Epidermal melanocyte (primary cell): ENCODE data around the gene PLEKHM2.
A peak's percentile ranks its signal among the peaks of the same experiment; 100 is the strongest.

Experiments
- DNase-seq: peaks from one replicate; pipeline ENCODE4 v3.0.0; 2011; ENCODE audit warnings: low spot score; ENCODE audit not compliant: insufficient read length

PLEKHM2 gene

GRCh38 chr1:15737324-15738319, 53.5 kb downstream of the PLEKHM2 start:
- no peak for DNase-seq

DNA sequence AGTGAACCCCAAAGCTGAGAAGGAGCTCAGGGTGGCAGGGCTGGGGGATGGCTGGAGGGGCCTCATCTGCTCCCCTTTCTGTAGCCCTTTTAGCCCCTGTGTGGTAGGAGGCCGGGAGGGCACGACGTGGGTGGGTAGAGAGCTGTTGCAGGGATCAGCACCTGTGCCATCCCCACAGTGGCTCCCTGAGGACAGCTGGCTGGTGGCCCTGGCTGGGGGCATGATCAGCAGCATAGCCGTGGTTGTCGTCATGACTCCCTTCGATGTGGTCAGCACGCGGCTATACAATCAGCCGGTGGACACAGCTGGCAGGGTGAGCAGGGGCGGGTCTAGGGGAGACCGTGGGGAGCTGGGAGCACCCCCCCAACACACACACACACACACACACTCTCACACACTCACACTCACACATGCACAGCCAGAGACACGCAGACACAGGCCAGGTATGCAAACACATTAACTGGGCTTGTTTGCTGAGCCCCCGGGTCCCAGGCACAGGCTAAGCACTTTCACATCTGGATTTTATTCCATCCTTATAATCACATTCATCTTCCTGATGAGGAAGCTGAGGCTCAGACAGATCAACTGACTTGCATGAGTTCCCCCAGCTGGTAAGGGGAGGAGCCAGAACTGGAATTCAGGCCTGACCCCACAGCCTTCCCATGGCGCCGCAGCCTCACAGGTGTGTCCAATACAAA, 54.4 kb downstream of the PLEKHM2 start:
- no peak for DNase-seq

GRCh38 chr1:15739259-15739658, 55.1 kb downstream of the PLEKHM2 start:
- DNase-seq = no peak

- DNase-seq = no peak
Observed at GRCh38 chr1:15739745-15740144, 55.6 kb downstream of the PLEKHM2 start.

- DNase-seq = peak; percentile 68
Observed at GRCh38 chr1:15740924-15741850, 57.1 kb downstream of the PLEKHM2 start.

- no peak for DNase-seq
Observed at GRCh38 chr1:15742339-15742801, 58.2 kb downstream of the PLEKHM2 start, which contains the start of gene TMEM82. TMEM82 (plus strand) TSS chr1:15742499; CDS start chr1:15742560, 61 bp downstream.

DNA sequence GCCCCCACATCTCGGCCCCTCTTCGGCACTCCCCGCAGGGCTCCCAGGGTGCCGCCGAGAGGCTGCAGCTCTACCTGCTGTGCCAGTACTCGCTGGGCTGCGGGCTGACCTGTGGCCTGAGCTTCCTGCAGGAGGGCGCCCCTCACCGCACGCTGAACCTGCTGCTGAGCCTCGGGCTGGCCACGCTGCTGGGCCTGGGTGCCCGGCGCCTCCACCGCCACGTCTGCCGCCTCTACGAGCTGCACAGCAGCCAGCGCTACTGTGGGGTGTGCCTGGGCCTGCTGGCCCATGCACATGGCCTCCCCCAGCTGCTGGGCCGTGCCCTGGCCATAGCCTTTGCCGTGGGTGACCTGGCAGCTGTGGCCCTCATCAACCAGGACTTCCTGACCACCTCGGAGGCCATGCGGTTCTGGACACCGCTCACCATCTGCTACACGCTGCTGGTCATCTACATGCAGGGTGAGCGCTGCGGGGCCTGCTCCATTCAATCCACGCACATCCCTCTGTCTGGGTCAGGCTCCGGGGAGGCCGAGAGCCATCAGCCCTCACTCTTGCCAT, 60.1 kb downstream of the PLEKHM2 start:
- DNase-seq = no peak

GRCh38 chr1:15747378-15747777, 63.3 kb downstream of the PLEKHM2 start:
- DNase-seq = no peak

DNA sequence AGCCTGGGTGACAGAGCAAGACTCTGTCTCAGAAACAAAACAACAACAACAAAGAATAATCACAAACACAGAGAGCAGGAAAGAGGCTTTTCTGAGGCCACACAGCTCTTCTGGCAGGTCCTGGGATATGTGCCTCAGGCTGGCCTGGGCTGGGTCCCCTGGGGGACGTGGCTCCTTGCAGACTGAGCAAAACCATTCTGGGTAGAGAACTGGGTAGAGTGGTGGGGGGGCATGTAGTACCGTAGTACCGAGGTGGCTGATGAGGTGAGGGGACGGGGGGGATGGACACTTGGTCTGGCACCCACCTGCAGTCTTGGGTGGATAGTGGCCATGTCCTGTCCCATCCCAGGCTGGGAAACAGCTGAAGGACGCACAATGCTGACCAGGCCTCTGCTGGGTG, 64.1 kb downstream of the PLEKHM2 start:
- DNase-seq = no peak

- no peak for DNase-seq
Observed at GRCh38 chr1:15748690-15749398, 64.7 kb downstream of the PLEKHM2 start.

DNA sequence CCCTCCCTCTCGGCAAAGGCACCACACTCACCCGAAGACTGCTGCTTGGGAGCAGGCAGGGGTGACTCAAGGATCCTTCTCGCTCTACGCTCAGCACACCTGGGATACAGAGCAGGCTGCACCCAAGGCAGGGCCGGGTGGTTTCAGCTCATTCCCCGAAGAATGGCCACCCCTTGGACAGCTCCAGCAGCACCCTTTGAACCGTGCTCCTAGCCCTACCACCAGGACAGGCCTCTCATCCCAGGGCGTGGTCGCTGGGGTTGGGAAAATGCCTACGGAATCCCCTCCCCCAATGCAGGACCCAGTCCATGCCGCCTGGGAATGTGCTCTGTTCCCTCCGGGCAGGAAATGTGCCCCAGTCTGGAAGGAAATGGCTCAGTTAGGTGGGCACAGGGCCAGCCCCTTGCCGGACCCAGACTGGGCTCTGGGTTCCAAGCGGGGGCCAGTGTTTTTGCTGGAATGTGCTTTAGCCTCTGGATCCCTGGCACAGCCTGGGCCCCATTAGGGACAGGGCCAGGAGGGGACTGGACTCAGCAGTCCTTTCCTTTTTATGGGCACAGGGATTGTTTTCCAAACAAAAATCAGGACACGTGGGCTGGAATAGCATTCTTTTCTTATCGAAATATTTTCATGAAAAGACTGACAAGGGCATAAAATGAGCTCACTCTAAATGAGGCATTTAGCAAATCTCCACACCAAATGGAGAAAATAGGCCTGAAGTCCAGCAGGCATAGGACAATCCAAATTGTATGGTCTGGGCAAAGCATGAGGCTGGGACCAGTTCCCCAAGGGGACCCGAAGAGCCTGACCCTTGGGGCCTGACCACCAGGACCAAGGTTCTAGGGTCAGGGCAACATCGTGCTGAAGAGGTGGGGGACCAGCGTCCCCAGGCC, 65.5 kb downstream of the PLEKHM2 start:
- no peak for DNase-seq

- DNase-seq = no peak
Observed at GRCh38 chr1:15750924-15751323, 66.8 kb downstream of the PLEKHM2 start.

GRCh38 chr1:15751717-15752116, 67.6 kb downstream of the PLEKHM2 start:
- DNase-seq = no peak

- no peak for DNase-seq
Observed at GRCh38 chr1:15753776-15754175, 69.7 kb downstream of the PLEKHM2 start.

DNA sequence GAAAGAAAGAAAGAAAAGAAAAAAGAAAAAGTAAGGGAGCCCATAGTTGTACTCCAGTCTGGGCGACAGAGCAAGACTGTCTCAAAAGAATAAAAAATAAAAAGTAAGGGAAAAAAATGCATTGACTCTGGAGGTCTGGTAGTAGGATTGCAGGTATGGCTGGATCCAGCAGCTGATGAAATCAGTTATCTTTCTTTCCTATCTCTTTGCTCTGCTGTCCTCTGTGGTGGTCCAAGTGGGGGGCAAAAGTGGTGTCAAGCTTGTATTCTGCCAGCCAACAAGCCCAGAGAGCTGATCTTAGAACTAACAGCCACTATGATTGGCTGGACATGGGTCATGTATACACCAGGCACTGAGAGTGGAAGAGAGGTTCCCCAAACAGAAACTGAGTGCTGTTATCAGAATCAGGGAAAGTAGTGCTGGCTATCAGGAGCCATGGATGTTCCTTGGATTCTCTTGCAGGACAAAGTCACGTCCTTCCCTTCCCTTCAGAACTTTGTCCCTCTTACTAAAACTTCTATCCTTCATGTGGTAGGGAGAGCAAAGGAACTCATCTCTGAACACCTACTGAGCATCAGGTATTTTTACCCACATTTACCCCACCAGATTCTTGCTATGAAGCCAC, 71.0 kb downstream of the PLEKHM2 start:
- no peak for DNase-seq

DNA sequence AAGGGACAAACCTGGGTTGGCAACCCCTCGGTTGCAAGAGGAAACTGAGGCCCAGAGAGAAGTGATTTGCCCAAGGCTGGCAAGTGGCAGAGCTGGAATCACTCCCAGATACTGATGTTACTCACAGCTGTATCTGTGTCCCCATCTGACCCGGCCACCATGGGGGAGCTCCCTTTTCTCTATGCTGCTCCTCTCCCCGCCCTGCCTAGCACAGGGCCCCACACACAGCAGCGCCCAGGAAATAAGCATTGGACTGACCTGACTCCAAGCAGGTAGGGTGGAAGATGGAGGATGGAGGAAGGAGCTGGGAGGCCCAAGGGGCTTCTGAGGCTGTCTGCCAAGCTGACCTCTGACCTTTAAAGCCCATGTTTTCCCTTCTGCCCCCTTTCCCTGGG, 71.5 kb downstream of the PLEKHM2 start:
- no peak for DNase-seq

DNA sequence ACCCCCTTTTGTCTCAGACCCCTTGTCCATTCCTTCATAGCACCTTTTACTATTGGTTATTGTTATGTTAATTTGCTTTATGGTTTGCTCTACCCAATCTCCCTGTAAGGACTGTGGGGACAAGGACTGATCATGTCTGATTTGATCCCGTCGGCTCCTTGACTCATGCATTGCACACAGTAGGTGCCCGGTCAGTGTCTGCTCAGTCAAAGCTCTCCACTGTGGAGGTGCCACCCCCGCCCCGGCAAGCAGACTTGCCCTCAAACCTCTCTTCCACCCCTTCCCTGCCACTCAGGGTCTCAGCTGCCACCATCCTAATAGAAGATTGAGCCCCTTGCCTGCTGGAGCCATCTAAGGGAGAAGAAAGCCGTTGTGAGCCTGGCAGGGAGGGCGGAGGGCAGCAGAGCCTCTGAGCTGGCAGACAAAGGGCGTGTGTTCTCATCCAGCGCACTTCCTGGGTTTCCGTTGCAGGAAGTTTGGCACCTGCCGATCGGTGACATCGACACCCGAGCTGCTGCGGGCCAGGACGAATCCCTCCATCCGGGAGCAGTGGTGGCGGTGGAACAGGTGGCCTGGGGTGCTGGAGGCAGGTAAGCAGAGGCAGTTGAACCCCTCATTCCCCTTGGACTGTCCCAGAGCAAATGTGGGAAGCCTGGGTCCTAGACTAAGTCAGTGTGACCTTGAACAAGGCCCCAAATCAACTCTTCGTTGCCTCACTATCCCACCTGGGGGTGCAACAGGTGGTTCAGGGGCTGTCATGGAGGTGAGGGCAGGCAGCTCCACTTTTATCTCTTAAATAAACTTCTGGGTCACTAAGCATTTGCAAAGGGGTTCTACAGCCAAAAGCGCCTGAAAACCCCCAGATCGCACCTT, 72.3 kb downstream of the PLEKHM2 start:
- no peak for DNase-seq
